Embryonic facial prominence (tissue), 1 donor: ENCODE results near the gene RGS21.

ENCODE experiments used
- DNase-seq: peaks from one replicate; pipeline ENCODE4 v3.0.0-alpha.2; 2016; ENCODE audit errors: extremely low spot score

The RGS21 gene

DNA sequence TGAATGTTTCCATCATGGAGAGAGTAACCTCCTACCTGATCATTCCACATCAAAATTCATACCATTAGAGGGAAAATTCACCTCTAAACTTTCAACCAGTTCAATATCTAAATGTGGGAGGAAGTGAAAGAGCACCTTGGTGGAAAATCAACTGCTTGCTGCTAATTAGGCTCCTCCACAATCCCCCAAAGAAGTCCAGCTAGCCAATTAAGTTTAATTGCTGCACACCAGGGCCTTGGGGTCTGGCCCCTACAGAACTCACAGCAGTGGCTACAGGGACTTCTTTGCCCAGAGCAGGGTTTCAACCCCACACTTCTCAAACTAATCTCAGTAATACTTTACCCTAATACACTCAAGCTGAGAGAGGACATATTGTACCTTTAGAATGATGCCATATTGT lies 62.1 kb downstream of the RGS21 start:
- no peak for DNase-seq

DNA sequence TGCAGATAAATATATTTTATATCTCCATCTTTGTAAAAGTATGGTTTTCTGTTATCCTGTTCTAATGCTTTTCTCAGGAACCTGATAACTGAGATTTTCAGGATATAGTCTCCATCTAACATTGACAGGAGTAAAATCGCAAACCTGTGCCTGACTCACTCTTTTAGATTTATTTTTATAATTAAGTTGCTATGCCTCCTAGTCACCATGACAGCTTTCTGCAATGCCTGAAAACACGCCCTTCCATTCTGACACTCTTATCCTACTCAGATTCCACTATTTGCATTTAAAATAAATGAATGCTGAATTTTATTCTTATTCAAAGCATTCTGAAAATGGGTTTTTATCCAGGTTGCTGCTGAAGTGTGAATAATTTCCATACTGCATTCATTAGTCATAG lies 62.8 kb downstream of the RGS21 start:
- no peak for DNase-seq

DNA sequence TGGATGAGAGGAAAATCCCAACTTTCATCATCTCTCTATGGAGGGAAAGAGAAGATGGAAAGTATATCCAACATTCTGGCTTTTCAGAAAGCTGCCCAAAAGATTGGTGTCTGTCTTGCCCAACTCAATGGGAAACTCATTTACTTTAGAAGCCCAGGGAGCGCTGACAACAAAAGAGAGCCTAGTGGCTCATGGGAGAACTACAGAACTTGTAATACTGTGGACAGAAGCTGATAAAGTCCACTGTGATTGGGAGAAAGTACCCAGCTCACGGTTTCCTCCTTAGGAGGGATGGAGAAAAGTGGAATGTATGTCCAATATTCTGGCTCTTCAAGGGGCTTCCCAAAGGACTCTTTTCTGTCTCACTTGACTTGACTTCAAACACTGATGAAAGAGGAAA lies 66.0 kb downstream of the RGS21 start:
- no peak for DNase-seq

DNA sequence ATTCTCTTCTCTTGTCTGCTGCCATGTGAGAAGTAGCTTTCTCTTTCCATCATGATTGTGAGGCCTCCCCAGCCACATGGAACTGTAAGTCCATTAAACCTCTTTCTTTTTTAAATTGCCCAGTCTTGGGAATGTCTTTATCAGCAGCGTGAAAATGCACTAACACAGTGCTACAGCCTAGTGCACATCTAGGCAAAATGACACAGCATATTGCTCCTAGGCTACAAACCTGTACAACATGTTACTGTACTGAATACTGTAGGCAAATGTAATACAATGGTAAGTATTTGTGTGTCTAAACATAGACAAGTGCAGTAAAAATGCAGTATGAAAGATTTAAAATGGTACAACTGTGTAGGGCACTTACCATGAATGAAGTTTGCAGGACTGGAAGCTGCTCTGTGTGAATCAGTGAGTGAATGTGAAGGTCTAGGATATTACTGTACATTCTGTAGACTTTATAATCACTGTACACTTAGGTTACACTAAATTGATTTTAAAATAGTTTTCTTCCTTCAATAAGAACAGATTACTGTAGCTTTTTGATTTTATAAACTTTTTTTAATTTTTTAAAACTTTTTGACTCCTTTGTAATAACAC lies 69.4 kb downstream of the RGS21 start:
- no peak for DNase-seq

DNA sequence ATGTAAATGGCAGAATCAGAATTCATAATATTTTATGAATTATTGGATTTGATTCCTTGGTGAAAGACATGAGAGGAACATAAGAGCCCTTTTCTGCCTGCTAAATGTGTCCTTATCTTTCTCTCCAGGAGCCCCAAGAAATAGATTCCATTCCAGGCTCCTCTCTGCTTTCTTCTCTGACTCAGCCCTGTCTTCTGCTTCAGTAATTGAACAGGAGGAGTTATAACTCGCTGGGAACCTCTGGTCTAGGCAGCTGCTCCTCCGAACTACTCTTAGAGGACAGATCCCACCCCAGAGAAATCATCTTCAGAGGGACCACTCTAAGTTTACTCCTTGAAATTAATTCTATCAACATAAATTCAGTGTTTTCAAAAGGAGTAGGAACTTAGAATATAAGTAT lies 78.4 kb downstream of the RGS21 start:
- DNase-seq, result no peak

DNA sequence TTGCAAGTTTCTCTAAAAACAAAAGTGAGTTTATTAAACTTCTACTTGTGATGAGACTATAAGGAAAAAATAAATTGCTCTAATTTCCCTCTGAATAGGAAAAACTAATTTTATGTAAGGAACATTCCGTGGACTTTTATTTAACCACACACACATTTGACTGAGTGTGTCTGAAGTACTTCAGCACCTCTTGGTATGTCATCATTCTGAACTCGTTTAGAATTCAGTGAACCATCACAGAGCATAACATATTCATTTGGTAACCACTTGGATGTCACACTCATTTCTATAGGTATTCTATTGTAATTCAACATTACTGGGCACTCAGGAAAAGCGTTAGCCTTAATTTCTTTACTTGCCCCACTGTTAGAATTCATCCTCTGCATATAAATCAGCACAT lies 79.1 kb downstream of the RGS21 start:
- DNase-seq, result no peak

DNA sequence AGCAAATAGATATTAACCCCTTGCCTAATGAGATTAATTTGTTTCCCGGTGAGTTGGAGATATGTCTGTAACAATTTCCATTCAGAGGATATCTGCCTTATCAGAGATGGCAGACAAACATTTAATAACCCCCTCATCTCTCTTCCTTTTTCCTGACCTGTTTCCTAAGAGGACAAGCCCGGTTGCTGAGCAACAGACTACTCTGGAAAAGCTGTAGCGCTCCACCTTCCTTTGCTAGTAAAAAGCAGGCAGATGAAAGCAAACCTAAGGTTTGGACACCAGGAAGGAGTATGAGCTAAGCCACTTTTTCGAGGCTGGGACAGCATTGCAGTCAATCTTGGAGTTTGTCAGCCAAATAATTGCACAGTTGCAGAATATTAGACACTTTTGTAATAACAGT lies 82.4 kb downstream of the RGS21 start:
- no peak for DNase-seq

DNA sequence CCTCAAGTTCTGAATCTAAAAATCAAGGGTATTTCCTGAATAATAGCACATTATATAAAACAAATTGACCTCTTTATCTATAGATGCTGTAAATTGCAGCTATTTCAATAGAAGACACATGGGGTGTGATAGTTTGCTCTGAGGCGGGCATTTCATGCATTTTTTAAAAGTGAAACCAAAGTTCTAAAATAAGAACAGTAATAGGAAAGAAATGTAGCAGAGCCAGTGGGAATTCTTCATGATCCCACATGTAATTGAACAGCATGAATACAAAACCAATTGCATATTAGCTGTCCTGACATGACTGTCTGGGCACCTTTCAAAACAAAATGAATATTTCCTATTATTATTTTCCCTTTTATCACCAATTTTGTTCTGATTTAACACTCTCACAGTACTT lies 85.0 kb downstream of the RGS21 start:
- no peak for DNase-seq

DNA sequence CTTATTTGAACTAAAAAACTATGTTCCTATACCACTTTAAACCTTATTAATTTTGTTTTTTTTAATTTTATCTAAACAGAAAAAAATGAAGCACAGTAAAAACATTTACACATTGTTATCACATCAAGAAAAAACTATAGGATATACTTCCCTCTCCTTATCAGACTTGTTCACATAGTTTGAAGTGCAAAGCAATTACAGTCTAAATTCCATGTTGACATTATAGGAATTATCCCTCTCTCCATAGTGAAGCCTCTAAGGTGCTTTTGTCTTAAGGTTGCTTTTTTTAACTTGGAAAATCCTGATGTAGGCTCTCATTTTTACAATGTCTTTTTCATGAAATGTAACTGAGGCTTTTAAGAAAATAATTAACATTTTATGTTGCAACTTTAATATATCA lies 85.8 kb downstream of the RGS21 start:
- DNase-seq, result no peak

DNA sequence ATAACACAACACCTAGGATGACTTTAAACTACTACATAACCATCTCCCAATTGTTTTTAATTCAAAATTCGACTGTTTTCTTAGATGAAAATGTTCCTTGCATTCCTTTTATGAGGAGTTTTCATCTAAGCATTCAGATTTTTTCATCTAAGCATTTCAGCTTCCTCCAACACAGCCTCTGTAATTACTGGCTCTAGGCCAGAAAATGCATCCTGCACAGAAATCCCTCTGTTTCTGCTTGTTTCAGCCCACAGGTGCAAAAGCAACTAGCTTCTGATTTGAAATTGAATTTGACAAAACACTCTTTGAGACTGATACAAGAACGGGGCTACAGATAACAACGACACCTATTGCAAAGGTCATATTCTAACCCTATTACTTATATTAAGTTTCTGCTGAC lies 90.4 kb downstream of the RGS21 start:
- no peak for DNase-seq
